NCI-H82 treated with DMSO at 0.1 percent for 48 hours (cell line): ENCODE results near the gene CLDN9.

Experiments used
- DNase-seq: peaks from one replicate; lab custom pipeline; 2025; ENCODE audit not compliant: unreplicated experiment; lab: John Stamatoyannopoulos, UW

The CLDN9 gene

GRCh38 chr16:2991566-2992261, 21.0 kb upstream of the CLDN9 start:
- no peak for DNase-seq

GRCh38 chr16:2992383-2993081, 20.2 kb upstream of the CLDN9 start:
- DNase-seq, result no peak

- no peak for DNase-seq
These were observed 16.4 kb upstream of the CLDN9 start for GRCh38 chr16:2996298-2996697.

GRCh38 chr16:2999929-3000328, 12.8 kb upstream of the CLDN9 start:
- DNase-seq, result no peak

- no peak for DNase-seq
These were observed 12.2 kb upstream of the CLDN9 start for GRCh38 chr16:3000540-3000939.

GRCh38 chr16:3001316-3001715, 11.4 kb upstream of the CLDN9 start:
- DNase-seq, result no peak

- DNase-seq, result peak; percentile 97
These were observed 9.0 kb upstream of the CLDN9 start for GRCh38 chr16:3003582-3004270.

GRCh38 chr16:3004319-3004718, 8.4 kb upstream of the CLDN9 start:
- DNase-seq, result no peak

- no peak for DNase-seq
These were observed 7.9 kb upstream of the CLDN9 start for GRCh38 chr16:3004781-3005284.

GRCh38 chr16:3007059-3007956, 5.4 kb upstream of the CLDN9 start:
- no peak for DNase-seq

GRCh38 chr16:3007957-3008689, 4.6 kb upstream of the CLDN9 start:
- DNase-seq, result no peak

- DNase-seq, result no peak
These were observed 4.1 kb upstream of the CLDN9 start for GRCh38 chr16:3008690-3009037.

- no peak for DNase-seq
These were observed 2.9 kb upstream of the CLDN9 start for GRCh38 chr16:3009568-3010390.

GRCh38 chr16:3010510-3010909, 2.2 kb upstream of the CLDN9 start:
- no peak for DNase-seq

- DNase-seq, result no peak
These were observed 477 bp upstream of the CLDN9 start for GRCh38 chr16:3012246-3012645.

- no peak for DNase-seq
These were observed 798 bp downstream of the CLDN9 start for GRCh38 chr16:3013491-3013951.

- no peak for DNase-seq
These were observed 1.4 kb downstream of the CLDN9 start for GRCh38 chr16:3013998-3014690.

- no peak for DNase-seq
These were observed 2.2 kb downstream of the CLDN9 start for GRCh38 chr16:3014971-3015370.
